Stomach (tissue), 4 donors: ENCODE results near the gene CAPN5.

ENCODE experiments used
- CTCF ChIP-seq, 7 experiments: fragments of 450-650 bp in 4 of 7; fragments of 200-600 bp in 3 of 7; sonication (generic) in 3 of 7; IDR thresholded peaks; one replicate each; pipeline ENCODE4 v1.5.1; 2016 to 2019; ENCODE audit warnings: antibody characterized with exemption in 7 of 7, control low read depth in 2 of 7, mild to moderate bottlenecking in 1 of 7
- POLR2A ChIP-seq, 4 donors: fragments of 450-650 bp; IDR thresholded peaks; one replicate each; pipeline ENCODE4 v1.6.1; 2016; ENCODE audit warnings: antibody characterized with exemption in 4 of 4, control low read depth in 2 of 4, mild to moderate bottlenecking in 1 of 4, moderate library complexity in 1 of 4
- POLR2AphosphoS5 ChIP-seq, 3 donors: sonication (generic); formaldehyde crosslinking; IDR thresholded peaks; one replicate each; pipeline ENCODE4 v1.6.1; 2016; ENCODE audit warnings: antibody characterized with exemption in 3 of 3

DNA sequence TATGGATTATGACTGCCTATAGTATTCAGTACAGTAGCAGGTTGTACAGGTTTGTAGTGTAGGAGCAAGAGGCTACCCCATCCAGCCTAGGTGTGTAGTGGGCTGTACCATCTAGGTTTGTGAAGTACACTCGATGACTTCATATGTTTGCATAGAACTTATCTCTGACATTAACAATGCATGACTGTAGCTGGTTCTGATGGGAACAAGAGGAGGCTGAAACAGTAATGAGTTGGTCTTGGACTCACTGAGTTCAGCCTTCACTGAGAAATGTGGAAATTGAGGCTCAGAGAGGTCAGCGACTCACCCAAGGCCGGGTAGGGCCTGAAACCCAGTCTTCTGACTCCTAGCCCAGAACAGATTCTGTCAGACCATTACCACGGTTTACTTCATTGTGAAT is 74.3 kb downstream of the CAPN5 start:
- no peak for TF ChIP-seq CTCF (IDR thresholded peaks at IDR 0.05)
- TF ChIP-seq POLR2A (IDR thresholded peaks at IDR 0.05): no peak
- peak in 1 of 3 donors; percentile 17 for TF ChIP-seq POLR2AphosphoS5 (IDR thresholded peaks at IDR 0.05)
